Measurements from ENCODE around the gene POLE4. TPM values are rescaled to one million over a fixed set of nuclear protein-coding genes. Genes with fewer than 3 reads are reported as not detected.

POLE4 gene
- total RNA-seq, 1 donor: 23.5 TPM

DNA sequence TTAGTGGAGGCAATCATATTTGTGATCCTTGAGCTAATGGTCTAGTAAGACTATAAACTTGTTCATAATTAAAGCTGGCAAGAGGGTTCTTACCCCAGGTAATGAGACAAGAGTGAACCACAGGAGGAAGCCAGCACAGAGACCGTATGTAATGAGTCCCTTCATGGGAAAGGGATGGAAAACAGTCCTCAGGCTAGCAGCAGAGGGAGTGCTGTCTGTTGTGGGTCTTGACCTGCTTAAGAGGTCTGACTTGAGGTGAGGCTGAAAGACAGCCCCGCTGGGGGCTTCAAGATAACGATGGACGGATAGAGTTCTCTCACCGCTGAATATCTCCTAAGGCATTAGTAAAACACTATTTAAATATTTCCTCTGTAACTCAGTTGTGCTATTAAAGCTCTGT, 16.2 kb upstream of the POLE4 start:
- Histone ChIP-seq H3K36me3 (ENCODE audit: insufficient read depth, low read length) (no peaks in the 10 kb centered on the region), H3K4me3 (ENCODE audit: insufficient read depth, low read length) (no peak overlapping the region), H3K27ac (ENCODE audit: low read depth, low read length) (no peak overlapping the region), H3K4me1 (ENCODE audit: insufficient read depth, low read length) (peaks cover 7% of the 10 kb centered on the region), H4K20me1 (ENCODE audit: insufficient read depth, low read length) (no peaks in the 10 kb centered on the region), H3K27me3 (ENCODE audit: insufficient read depth, low read length) (peaks cover under 1% of the 10 kb centered on the region), H3K4me2 (ENCODE audit: insufficient read depth, low read length) (no peak overlapping the region), H2AFZ (ENCODE audit: low read length) (no peak overlapping the region), H3K79me2 (ENCODE audit: insufficient read depth, low read length) (no peaks in the 10 kb centered on the region), H3K9me3 (ENCODE audit: low read depth, low read length) (no peaks in the 10 kb centered on the region)
- DNase-seq (ENCODE audit: insufficient read length, low spot score, missing footprints): no peak
- TF ChIP-seq, protein P1, sequence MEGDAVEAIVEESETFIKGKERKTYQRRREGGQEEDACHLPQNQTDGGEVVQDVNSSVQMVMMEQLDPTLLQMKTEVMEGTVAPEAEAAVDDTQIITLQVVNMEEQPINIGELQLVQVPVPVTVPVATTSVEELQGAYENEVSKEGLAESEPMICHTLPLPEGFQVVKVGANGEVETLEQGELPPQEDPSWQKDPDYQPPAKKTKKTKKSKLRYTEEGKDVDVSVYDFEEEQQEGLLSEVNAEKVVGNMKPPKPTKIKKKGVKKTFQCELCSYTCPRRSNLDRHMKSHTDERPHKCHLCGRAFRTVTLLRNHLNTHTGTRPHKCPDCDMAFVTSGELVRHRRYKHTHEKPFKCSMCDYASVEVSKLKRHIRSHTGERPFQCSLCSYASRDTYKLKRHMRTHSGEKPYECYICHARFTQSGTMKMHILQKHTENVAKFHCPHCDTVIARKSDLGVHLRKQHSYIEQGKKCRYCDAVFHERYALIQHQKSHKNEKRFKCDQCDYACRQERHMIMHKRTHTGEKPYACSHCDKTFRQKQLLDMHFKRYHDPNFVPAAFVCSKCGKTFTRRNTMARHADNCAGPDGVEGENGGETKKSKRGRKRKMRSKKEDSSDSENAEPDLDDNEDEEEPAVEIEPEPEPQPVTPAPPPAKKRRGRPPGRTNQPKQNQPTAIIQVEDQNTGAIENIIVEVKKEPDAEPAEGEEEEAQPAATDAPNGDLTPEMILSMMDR (IDR thresholded peaks at IDR 0.05; ENCODE audit: extremely low read depth, low read depth, low read length): no peak

DNA sequence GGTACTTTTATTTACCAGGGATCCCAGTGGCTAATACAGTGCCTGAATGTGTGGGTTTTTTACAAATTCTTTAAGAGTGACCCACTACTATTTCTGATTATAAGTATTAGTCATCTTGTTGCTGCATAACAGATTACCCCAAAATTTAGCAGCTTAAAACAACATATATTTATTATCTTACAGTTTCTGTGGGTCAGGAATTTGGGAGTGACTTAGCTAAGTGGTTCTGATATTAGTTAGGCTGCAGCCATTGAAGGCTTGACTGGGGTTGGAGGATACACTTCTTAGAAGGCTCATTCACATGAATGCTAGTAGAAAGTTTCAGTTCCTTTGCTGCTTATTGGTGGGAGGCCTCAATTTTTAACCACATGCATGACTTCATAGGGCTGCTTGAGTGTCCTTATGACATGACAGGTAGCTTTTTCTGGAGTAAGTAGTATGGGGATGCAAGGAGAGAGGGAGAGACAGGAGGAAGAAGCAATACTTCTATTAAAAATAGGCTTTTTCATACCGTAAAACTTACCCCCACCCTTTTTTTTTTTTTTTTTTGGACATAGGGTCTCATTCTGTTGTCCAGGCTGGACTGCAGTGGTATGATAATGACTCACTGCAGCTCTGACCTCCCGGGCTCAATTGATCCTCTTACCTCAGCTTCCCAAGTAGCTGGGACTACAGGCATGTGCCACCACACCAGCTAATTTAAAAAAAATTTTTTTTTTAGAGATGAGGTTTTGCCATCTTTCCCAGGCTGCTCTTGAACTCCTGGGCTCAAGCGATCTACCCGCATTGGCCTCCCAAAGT, 13.3 kb upstream of the POLE4 start:
- H4K20me1 ChIP-seq (ENCODE audit: insufficient read depth, low read length): no peaks in the 10 kb centered on the region
- H3K4me2 ChIP-seq (ENCODE audit: insufficient read depth, low read length): peak overlapping the region; percentile 15
- DNase-seq (ENCODE audit: insufficient read length, low spot score, missing footprints): no peak
- no peaks in the 10 kb centered on the region for H3K36me3 ChIP-seq (ENCODE audit: insufficient read depth, low read length)
- H3K9me3 ChIP-seq (ENCODE audit: low read depth, low read length): no peaks in the 10 kb centered on the region
- H3K4me3 ChIP-seq (ENCODE audit: insufficient read depth, low read length): no peak overlapping the region
- no peak overlapping the region for H2AFZ ChIP-seq (ENCODE audit: low read length)
- H3K27me3 ChIP-seq (ENCODE audit: insufficient read depth, low read length): no peaks in the 10 kb centered on the region
- H3K27ac ChIP-seq (ENCODE audit: low read depth, low read length): no peak overlapping the region
- no peaks in the 10 kb centered on the region for H3K79me2 ChIP-seq (ENCODE audit: insufficient read depth, low read length)
- TF ChIP-seq, protein P1 (IDR thresholded peaks at IDR 0.05; ENCODE audit: extremely low read depth, low read depth, low read length): no peak
- peaks cover 7% of the 10 kb centered on the region for H3K4me1 ChIP-seq (ENCODE audit: insufficient read depth, low read length)

DNA sequence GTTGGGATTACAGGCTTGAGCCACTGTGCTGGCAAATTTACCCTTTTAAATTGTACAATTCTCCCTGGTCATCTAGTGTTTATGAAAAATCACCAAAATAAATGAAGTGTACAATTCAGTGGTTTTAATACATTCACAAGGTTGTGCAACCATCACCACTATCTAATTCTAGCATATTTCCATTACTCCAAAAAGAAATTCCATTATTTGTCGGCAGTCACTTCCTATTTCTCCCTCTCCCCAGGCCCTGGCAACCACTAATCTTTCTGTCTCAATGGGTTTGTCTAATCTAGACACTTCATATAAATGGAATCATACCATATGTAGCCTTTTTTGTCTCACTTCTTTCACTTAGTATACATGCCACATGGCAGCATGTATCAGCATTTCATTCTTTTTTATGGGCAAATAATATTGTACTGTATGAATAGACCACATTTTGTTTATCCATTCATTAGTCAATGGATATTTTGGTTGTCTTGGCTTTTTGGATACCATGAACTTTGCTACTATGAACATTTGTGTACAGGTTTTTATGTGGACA, 12.6 kb upstream of the POLE4 start:
- Histone ChIP-seq H3K79me2 (ENCODE audit: insufficient read depth, low read length) (no peaks in the 10 kb centered on the region), H2AFZ (ENCODE audit: low read length) (no peak overlapping the region), H4K20me1 (ENCODE audit: insufficient read depth, low read length) (no peaks in the 10 kb centered on the region), H3K27ac (ENCODE audit: low read depth, low read length) (no peak overlapping the region), H3K4me3 (ENCODE audit: insufficient read depth, low read length) (no peak overlapping the region), H3K4me1 (ENCODE audit: insufficient read depth, low read length) (peaks cover 7% of the 10 kb centered on the region), H3K9me3 (ENCODE audit: low read depth, low read length) (no peaks in the 10 kb centered on the region), H3K4me2 (ENCODE audit: insufficient read depth, low read length) (no peak overlapping the region), H3K27me3 (ENCODE audit: insufficient read depth, low read length) (no peaks in the 10 kb centered on the region), H3K36me3 (ENCODE audit: insufficient read depth, low read length) (no peaks in the 10 kb centered on the region)
- TF ChIP-seq, protein P1 (IDR thresholded peaks at IDR 0.05; ENCODE audit: extremely low read depth, low read depth, low read length): no peak
- no peak for DNase-seq (ENCODE audit: insufficient read length, low spot score, missing footprints)

DNA sequence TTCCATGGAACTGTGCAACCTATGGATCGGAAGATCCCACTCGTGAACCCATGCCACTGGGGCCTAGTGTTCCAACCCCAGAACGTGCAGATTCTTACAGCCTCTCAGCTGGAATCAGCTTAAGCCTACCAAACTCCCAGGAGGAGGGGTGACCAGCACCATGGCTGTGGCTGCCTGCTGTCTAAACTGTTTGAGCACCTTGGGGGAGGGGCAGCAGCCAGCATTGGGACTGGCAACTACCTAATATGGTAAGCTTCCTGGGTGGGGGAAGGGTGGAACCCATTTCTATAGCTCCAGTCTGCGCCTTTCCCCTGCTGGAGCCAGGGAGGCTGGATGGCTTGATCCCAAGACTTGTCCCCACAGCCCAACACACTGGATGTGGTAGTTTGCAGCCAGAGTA, 10.7 kb upstream of the POLE4 start:
- no peaks in the 10 kb centered on the region for H3K36me3 ChIP-seq (ENCODE audit: insufficient read depth, low read length)

More for the DNA sequence above, 10.7 kb upstream of the POLE4 start:
- Histone ChIP-seq H4K20me1 (ENCODE audit: insufficient read depth, low read length) (no peaks in the 10 kb centered on the region), H2AFZ (ENCODE audit: low read length) (no peak overlapping the region), H3K27ac (ENCODE audit: low read depth, low read length) (no peak overlapping the region), H3K4me1 (ENCODE audit: insufficient read depth, low read length) (peaks cover 7% of the 10 kb centered on the region), H3K4me3 (ENCODE audit: insufficient read depth, low read length) (no peak overlapping the region), H3K27me3 (ENCODE audit: insufficient read depth, low read length) (no peaks in the 10 kb centered on the region), H3K79me2 (ENCODE audit: insufficient read depth, low read length) (no peaks in the 10 kb centered on the region), H3K4me2 (ENCODE audit: insufficient read depth, low read length) (no peak overlapping the region), H3K9me3 (ENCODE audit: low read depth, low read length) (no peaks in the 10 kb centered on the region)
- TF ChIP-seq, protein P1 (IDR thresholded peaks at IDR 0.05; ENCODE audit: extremely low read depth, low read depth, low read length): no peak
- DNase-seq (ENCODE audit: insufficient read length, low spot score, missing footprints): no peak

All from osteoblast (primary cell).